NCI-H1436 (cell line): ENCODE results near the gene CDS2.

Experiments
- DNase-seq: peaks from one replicate; lab custom pipeline; 2025; lab: John Stamatoyannopoulos, UW

Gene CDS2

GRCh38 chr20:5212907-5213487 is 86.2 kb downstream of the CDS2 start:
- DNase-seq, result no peak

- DNase-seq, result no peak
Measured at GRCh38 chr20:5214826-5215225, 88.0 kb downstream of the CDS2 start.

- DNase-seq, result no peak
Measured at GRCh38 chr20:5215672-5216304, 89.0 kb downstream of the CDS2 start.

- DNase-seq, result no peak
Measured at GRCh38 chr20:5216663-5217062, 89.9 kb downstream of the CDS2 start.

- DNase-seq, result no peak
Measured at GRCh38 chr20:5217616-5218015, 90.8 kb downstream of the CDS2 start.

- DNase-seq, result no peak
Measured at GRCh38 chr20:5220321-5221060, 93.7 kb downstream of the CDS2 start.

GRCh38 chr20:5221061-5221430 is 94.2 kb downstream of the CDS2 start:
- no peak for DNase-seq

- DNase-seq, result peak; percentile 55
Measured at GRCh38 chr20:5222919-5223634, 96.3 kb downstream of the CDS2 start.

- no peak for DNase-seq
Measured at GRCh38 chr20:5230544-5230943, 103.7 kb downstream of the CDS2 start.

GRCh38 chr20:5234158-5234557 is 107.3 kb downstream of the CDS2 start:
- no peak for DNase-seq

GRCh38 chr20:5234978-5235377 is 108.2 kb downstream of the CDS2 start:
- DNase-seq, result no peak
